SK-N-MC (cell line): ENCODE results near the gene CFAP107.
"Not testable (repeated sequence)": the region's sequence is repeated elsewhere in the genome, so short reads cannot be mapped to it uniquely, and the experiment has no call there.

Source experiments
- DNase-seq: peaks from one replicate; pipeline ENCODE4 v3.0.0-alpha.2; 2011; ENCODE audit warnings: low read depth, low spot score
- H3K27ac ChIP-seq: fragments of 200-600 bp; sonication (generic); 2 replicates; pipeline ENCODE4 v1.5.1; 2016; ENCODE audit warnings: mixed run types
- H3K36me3 ChIP-seq: fragments of 200-600 bp; sonication (generic); 2 replicates; pipeline ENCODE4 v1.6.1; 2017; ENCODE audit warnings: antibody characterized with exemption, low read length, mixed read lengths; ENCODE audit not compliant: insufficient read depth
- H3K4me3 ChIP-seq: fragments of 200-600 bp; sonication (generic); 2 replicates; pipeline ENCODE4 v1.5.1; 2016
- H3K9ac ChIP-seq: fragments of 200-600 bp; sonication (generic); 2 replicates; pipeline ENCODE4 v1.8.0; 2017; ENCODE audit warnings: mixed run types, mixed read lengths; ENCODE audit not compliant: insufficient read length
- H3K9me3 ChIP-seq: fragments of 200-600 bp; sonication (generic); 2 replicates; pipeline ENCODE4 v1.6.1; 2017; ENCODE audit warnings: low read depth, mild to moderate bottlenecking, antibody characterized with exemption, low read length, moderate library complexity, mixed read lengths
- EZH2 ChIP-seq: fragments of 200-600 bp; sonication (generic); IDR thresholded peaks from one replicate; pipeline ENCODE4 v1.6.1; 2017; ENCODE audit warnings: antibody characterized with exemption
- FOXP2 ChIP-seq: optimal IDR thresholded peaks from 2 replicates; pipeline ENCODE3; 2011; ENCODE audit warnings: mild to moderate bottlenecking, moderate library complexity; ENCODE audit not compliant: insufficient read depth; ENCODE audit errors: extremely low read length, control extremely low read depth
- POLR2AphosphoS5 ChIP-seq: IDR thresholded peaks from 2 replicates; pipeline ENCODE4 v1.6.1; 2012; ENCODE audit warnings: mild to moderate bottlenecking, low read depth, low read length, borderline replicate concordance

Gene CFAP107

GRCh38 chr1:12778061-12778460 lies 32.1 kb downstream of the CFAP107 start:
- no peak for DNase-seq
- no peak overlapping the region for H3K9ac ChIP-seq
- no peak overlapping the region for H3K27ac ChIP-seq
- H3K36me3 ChIP-seq = no peaks in the 10 kb centered on the region
- no peak overlapping the region for H3K4me3 ChIP-seq
- no peak for TF ChIP-seq FOXP2
- no peak for TF ChIP-seq POLR2AphosphoS5
- TF ChIP-seq EZH2 = no peak
- no peaks in the 10 kb centered on the region for H3K9me3 ChIP-seq

- TF ChIP-seq EZH2 = no peak
- TF ChIP-seq POLR2AphosphoS5 = no peak
- no peak for TF ChIP-seq FOXP2
- no peak overlapping the region for H3K4me3 ChIP-seq
- DNase-seq = no peak
- H3K27ac ChIP-seq = no peak overlapping the region
- no peak overlapping the region for H3K9ac ChIP-seq
- no peaks in the 10 kb centered on the region for H3K9me3 ChIP-seq
- H3K36me3 ChIP-seq = no peaks in the 10 kb centered on the region
These were observed 32.9 kb downstream of the CFAP107 start for GRCh38 chr1:12778907-12779306.

GRCh38 chr1:12781488-12781887 lies 35.5 kb downstream of the CFAP107 start:
- not testable (repeated sequence) for DNase-seq, H3K9me3 ChIP-seq, H3K9ac ChIP-seq, H3K27ac ChIP-seq, H3K4me3 ChIP-seq, H3K36me3 ChIP-seq

- H3K9me3 ChIP-seq, DNase-seq, H3K36me3 ChIP-seq, H3K4me3 ChIP-seq, H3K27ac ChIP-seq, H3K9ac ChIP-seq: not testable (repeated sequence)
These were observed 37.8 kb downstream of the CFAP107 start for GRCh38 chr1:12783783-12784182.

GRCh38 chr1:12784729-12785128 lies 38.7 kb downstream of the CFAP107 start:
- not testable (repeated sequence) for H3K27ac ChIP-seq, H3K9me3 ChIP-seq, H3K4me3 ChIP-seq, H3K36me3 ChIP-seq, DNase-seq, H3K9ac ChIP-seq

- DNase-seq, H3K9ac ChIP-seq, H3K36me3 ChIP-seq, H3K27ac ChIP-seq, H3K9me3 ChIP-seq, H3K4me3 ChIP-seq: not testable (repeated sequence)
These were observed 45.1 kb downstream of the CFAP107 start, which contains the start of gene PRAMEF1 for GRCh38 chr1:12791097-12791496. TSS of gene PRAMEF1 (plus strand) at chr1:12791397. CDS start at chr1:12793228, 1,831 bp downstream.

- DNase-seq = no peak
- no peaks in the 10 kb centered on the region for H3K9me3 ChIP-seq
- no peak overlapping the region for H3K4me3 ChIP-seq
- no peak for TF ChIP-seq POLR2AphosphoS5
- no peak for TF ChIP-seq FOXP2
- TF ChIP-seq EZH2 = no peak
- no peak overlapping the region for H3K9ac ChIP-seq
- H3K36me3 ChIP-seq = no peaks in the 10 kb centered on the region
- no peak overlapping the region for H3K27ac ChIP-seq
These were observed 52.9 kb downstream of the CFAP107 start for GRCh38 chr1:12798911-12799310.

GRCh38 chr1:12799730-12800129 lies 53.7 kb downstream of the CFAP107 start:
- Histone ChIP-seq H3K4me3 (no peak overlapping the region), H3K9ac (no peak overlapping the region), H3K9me3 (no peaks in the 10 kb centered on the region), H3K36me3 (no peaks in the 10 kb centered on the region), H3K27ac (no peak overlapping the region)
- TF ChIP-seq POLR2AphosphoS5 (no peak), EZH2 (no peak), FOXP2 (no peak)
- DNase-seq = no peak

GRCh38 chr1:12809933-12810332 lies 63.9 kb downstream of the CFAP107 start:
- H3K36me3 ChIP-seq = no peaks in the 10 kb centered on the region
- TF ChIP-seq FOXP2 (no peak), POLR2AphosphoS5 (no peak), EZH2 (no peak)

More at GRCh38 chr1:12809933-12810332, 63.9 kb downstream of the CFAP107 start:
- Histone ChIP-seq H3K9ac (no peak overlapping the region), H3K4me3 (no peak overlapping the region), H3K9me3 (no peaks in the 10 kb centered on the region), H3K27ac (no peak overlapping the region)
- DNase-seq = no peak
